BE2C (cell line): ENCODE measurements around the gene CCDC92B.

Experiments used
- DNase-seq: peaks from one replicate; pipeline ENCODE4 v3.0.0-alpha.2; 2020
- H3K27me3 ChIP-seq: fragments of 250-450 bp; sonication (Bioruptor Pico); 2 replicates; pipeline ENCODE4 v1.5.1; 2020; ENCODE audit warnings: mild to moderate bottlenecking
- H3K36me3 ChIP-seq: fragments of 250-450 bp; sonication (Bioruptor Pico); 2 replicates; pipeline ENCODE4 v1.5.1; 2020; ENCODE audit warnings: mild to moderate bottlenecking
- H3K4me1 ChIP-seq: fragments of 250-450 bp; sonication (Bioruptor Pico); 2 replicates; pipeline ENCODE4 v1.5.1; 2020
- H3K4me3 ChIP-seq: 2 replicates; pipeline ENCODE4 v1.5.1; 2011; ENCODE audit warnings: low read depth, low read length
- H3K9me3 ChIP-seq: fragments of 250-450 bp; sonication (Bioruptor Pico); 2 replicates; pipeline ENCODE4 v1.5.1; 2020
- TF ChIP-seq, protein P1 (sequence below): IDR thresholded peaks from 2 replicates; pipeline ENCODE4 v1.5.1; 2012; ENCODE audit warnings: mild to moderate bottlenecking, low read depth, low read length

The CCDC92B gene

DNA sequence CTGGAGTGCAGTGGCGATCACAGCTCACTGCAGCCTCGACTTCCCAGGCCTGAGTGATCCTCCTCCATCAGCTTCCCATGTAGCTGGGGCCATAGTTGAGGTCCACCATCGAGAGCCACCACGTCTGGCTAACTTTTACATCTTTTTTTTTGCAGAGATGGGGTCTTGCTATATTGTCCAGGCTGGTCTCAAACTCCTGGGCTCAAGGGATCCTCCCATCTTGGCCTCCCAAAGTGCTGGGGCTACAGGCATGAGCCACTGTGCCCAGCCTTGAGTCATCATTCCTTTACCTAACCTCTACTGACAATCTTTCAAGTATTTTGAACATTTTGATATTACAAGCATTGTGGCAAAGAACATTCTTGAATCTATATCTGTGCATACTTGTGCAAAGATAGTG lies 9.4 kb upstream of the CCDC92B start:
- peaks cover 21% of the 10 kb centered on the region for H3K27me3 ChIP-seq
- H3K36me3 ChIP-seq = no peaks in the 10 kb centered on the region
- no peak for DNase-seq
- no peaks in the 10 kb centered on the region for H3K9me3 ChIP-seq
- H3K4me3 ChIP-seq = no peak overlapping the region
- TF ChIP-seq, protein P1, sequence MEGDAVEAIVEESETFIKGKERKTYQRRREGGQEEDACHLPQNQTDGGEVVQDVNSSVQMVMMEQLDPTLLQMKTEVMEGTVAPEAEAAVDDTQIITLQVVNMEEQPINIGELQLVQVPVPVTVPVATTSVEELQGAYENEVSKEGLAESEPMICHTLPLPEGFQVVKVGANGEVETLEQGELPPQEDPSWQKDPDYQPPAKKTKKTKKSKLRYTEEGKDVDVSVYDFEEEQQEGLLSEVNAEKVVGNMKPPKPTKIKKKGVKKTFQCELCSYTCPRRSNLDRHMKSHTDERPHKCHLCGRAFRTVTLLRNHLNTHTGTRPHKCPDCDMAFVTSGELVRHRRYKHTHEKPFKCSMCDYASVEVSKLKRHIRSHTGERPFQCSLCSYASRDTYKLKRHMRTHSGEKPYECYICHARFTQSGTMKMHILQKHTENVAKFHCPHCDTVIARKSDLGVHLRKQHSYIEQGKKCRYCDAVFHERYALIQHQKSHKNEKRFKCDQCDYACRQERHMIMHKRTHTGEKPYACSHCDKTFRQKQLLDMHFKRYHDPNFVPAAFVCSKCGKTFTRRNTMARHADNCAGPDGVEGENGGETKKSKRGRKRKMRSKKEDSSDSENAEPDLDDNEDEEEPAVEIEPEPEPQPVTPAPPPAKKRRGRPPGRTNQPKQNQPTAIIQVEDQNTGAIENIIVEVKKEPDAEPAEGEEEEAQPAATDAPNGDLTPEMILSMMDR = no peak
- H3K4me1 ChIP-seq = no peaks in the 10 kb centered on the region

DNA sequence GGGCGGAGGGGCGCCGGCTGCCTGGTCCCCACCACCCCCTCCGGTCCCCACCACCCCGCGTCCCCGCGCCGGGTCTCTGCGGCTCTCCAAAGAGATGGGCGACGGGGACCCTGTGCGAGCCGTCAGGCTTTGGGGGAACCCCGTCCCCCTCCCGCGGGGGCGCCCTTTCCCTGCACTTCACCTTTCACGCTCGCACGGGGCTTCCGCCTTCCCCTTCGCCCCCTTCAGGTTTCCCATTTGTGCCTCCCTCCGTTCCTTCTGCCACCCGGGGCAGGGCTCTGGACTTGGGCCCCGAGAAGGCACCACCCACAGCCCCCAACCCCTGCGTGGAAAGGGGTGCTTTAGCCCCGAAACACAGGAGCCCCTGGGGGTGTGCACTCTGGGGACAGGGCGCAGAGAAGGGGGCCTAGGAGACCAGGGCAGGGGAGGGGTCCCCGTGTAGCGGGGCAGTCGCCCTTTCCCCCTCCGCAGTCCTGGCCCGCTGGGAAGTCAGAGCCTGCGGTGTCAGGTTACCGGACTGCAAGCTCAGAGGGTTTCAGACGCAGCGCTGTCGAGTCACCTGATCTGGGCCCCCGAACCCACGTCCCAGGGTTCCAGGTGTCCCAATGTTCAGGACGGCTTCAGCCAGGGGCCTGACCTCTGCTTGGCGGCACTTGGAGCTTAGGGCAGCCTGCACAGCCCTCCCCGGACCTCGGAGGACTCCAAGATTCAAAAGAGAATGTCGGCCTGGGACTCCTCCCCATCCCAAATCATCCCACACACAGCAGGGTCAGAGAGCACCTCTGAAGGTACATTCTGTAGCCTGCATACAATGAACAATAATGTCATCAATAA lies 6.7 kb upstream of the CCDC92B start:
- no peak for DNase-seq
- TF ChIP-seq, protein P1 = no peak
- H3K36me3 ChIP-seq = no peaks in the 10 kb centered on the region
- no peak overlapping the region for H3K4me3 ChIP-seq
- H3K27me3 ChIP-seq = peaks cover 21% of the 10 kb centered on the region
- no peaks in the 10 kb centered on the region for H3K4me1 ChIP-seq
- H3K9me3 ChIP-seq = no peaks in the 10 kb centered on the region

DNA sequence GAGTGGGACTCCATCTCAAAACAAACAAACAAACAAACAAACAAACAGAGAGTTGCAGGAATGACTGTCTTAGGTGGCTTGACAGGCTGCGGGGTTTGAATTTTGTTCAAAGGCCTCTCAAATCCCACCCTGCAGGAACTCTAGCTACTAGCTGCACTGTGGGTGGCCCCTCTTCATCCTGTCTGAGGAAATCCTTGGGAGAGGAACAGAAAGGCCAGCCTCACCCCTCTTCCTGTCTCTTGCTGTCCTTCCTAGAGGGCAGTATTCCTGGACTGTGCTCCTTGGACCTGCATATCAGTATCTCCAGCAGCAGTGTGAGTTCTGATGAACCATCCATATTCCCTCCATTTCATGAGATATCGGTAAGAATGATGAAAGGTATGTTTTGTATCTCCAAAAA lies 2.0 kb upstream of the CCDC92B start:
- H3K27me3 ChIP-seq = peaks cover 14% of the 10 kb centered on the region
- DNase-seq = no peak
- no peaks in the 10 kb centered on the region for H3K9me3 ChIP-seq

DNA sequence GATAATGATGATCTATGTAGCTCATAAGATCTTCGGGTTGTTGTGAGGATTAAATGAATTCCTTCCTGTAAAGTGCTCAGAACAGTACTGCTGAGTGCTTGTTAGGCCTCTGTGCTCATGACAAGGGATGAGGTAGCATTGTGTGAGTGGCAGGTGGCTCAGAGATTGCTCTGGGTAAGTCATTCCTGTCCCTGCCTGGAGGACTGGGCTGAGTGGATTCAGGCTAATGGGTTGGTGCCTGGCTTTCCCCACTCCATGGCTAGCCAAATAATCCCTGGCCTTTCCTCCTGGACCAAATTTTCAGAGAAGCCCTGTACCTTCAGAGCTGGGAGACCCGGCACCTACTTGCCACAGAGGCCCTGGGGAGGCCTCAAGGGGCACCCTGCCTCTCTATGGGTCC lies 1.3 kb upstream of the CCDC92B start:
- Histone ChIP-seq H3K4me3 (no peak overlapping the region), H3K36me3 (no peaks in the 10 kb centered on the region), H3K9me3 (no peaks in the 10 kb centered on the region), H3K27me3 (peaks cover 7% of the 10 kb centered on the region), H3K4me1 (no peaks in the 10 kb centered on the region)
- TF ChIP-seq, protein P1 = no peak
- no peak for DNase-seq

More for the DNA sequence above, 2.0 kb upstream of the CCDC92B start:
- TF ChIP-seq, protein P1 = no peak
- H3K36me3 ChIP-seq = no peaks in the 10 kb centered on the region
- H3K4me1 ChIP-seq = no peaks in the 10 kb centered on the region
- H3K4me3 ChIP-seq = no peak overlapping the region

DNA sequence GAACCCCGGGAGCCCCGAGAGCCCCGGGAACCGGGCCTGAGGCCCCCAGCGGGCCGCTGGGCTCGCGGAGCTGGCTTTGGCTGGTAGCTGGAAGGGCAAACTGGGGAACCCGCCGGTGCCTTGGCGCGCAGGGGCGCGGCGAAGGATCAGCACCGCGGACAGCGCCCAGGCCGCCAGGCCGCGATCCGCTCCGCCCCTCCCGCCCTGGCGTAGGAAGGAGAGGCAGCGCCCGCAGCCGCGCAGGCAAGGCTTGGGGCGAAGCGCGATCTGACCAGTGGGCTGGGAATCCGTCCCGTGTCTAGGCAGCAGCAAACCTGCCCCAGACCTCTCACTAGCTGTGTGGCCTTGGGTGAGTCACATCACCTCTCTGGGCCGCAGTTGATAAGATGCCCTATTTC lies 331 bp upstream of the CCDC92B start:
- H3K9me3 ChIP-seq = no peaks in the 10 kb centered on the region
- H3K27me3 ChIP-seq = no peaks in the 10 kb centered on the region
- peak overlapping the region; percentile 59 for H3K4me3 ChIP-seq
- DNase-seq = peak; percentile 80
- TF ChIP-seq, protein P1 = no peak
- H3K4me1 ChIP-seq = no peaks in the 10 kb centered on the region
- H3K36me3 ChIP-seq = no peaks in the 10 kb centered on the region

DNA sequence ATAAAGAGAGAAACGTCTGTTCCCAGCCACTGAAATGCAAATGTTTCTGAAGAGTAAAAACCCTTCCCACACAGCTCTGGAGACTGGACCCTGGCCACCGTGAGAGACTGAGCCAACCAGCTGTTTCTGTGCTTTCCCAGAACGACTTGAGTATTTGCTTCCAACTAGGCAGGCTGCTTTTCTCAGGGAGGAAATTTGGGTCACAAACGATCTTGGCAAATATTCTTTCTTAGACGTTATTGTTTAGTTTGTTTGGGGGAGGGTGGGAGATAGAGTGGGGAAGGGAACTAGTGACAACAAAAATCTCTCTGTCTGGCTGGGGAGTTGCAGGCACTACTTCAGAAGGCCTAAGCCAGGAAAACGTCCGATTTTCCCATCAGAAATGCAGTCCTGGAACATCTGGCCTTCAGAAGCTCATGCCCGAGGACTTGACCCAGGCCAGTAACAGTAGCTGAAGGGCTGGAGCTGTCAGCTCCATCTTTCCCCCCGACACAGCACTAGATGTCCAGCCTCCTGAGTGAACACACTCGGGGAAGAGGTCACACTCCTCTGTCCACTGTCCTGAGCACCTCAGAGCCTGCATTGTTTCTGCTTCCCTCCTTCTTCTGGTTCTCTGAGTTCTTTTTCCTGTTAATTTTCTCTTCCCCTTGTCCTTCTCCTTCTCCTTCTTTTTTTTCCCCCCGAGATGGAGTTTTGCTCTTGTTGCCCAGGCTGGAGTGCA lies 4.0 kb downstream of the CCDC92B start:
- Histone ChIP-seq H3K27me3 (no peaks in the 10 kb centered on the region), H3K9me3 (no peaks in the 10 kb centered on the region), H3K4me1 (no peaks in the 10 kb centered on the region), H3K4me3 (no peak overlapping the region), H3K36me3 (no peaks in the 10 kb centered on the region)
- TF ChIP-seq, protein P1 = no peak
- no peak for DNase-seq
